Gastrocnemius medialis (tissue), 4 donors: ENCODE data around the gene ISG20.

Source experiments
- CTCF ChIP-seq, 5 experiments: fragments of 450-650 bp in 3 of 5; fragments of 200-600 bp in 2 of 5; sonication (generic) in 2 of 5; IDR thresholded peaks in 4 of 5; conservative IDR thresholded peaks in 1 of 5; 1 replicate in 4 of 5; 2 replicates in 1 of 5; pipeline ENCODE4 v1.5.1; 2016 to 2019; ENCODE audit warnings: antibody characterized with exemption in 5 of 5, mild to moderate bottlenecking in 3 of 5, moderate library complexity in 3 of 5
- POLR2A ChIP-seq, 2 donors: fragments of 450-650 bp; IDR thresholded peaks; one replicate each; pipeline ENCODE4 v1.6.1; 2017; ENCODE audit warnings: antibody characterized with exemption in 2 of 2, mild to moderate bottlenecking in 2 of 2, moderate library complexity in 2 of 2

GRCh38 chr15:88645171-88646087 is 6.6 kb downstream of the ISG20 start:
- no peak for TF ChIP-seq POLR2A (IDR thresholded peaks at IDR 0.05)
- TF ChIP-seq CTCF (IDR thresholded peaks at IDR 0.05 in 4 of 5, conservative IDR thresholded peaks at IDR 0.05 in 1 of 5): no peak
